ENCODE measurements around the gene DOC2B. TPM values are rescaled to one million over a fixed set of nuclear protein-coding genes. Genes with fewer than 3 reads are reported as not detected.

Gene DOC2B
- total and polyA plus RNA-seq, 2 of the 8 experiments (the other 6 are each of a cell fraction or from before 2014, with no cell fraction given): 1.3 to 3.3 TPM

GRCh38 chr17:149231-149630, 32.2 kb downstream of the DOC2B start:
- H3K56ac ChIP-seq (replicated peaks; ENCODE audit: insufficient read length, low read depth, low read length): no peak overlapping the region
- no peak overlapping the region for H2BK120ac ChIP-seq (replicated peaks; ENCODE audit: low read depth, low read length)
- H4K91ac ChIP-seq (replicated peaks; ENCODE audit: insufficient read length, low read length): no peak overlapping the region
- TF ChIP-seq JUN (IDR thresholded peaks at IDR 0.05; ENCODE audit: low read depth, low read length) (no peak), RAD21 (IDR thresholded peaks at IDR 0.05 in 1 of 2, conservative IDR thresholded peaks at IDR 0.05 in 1 of 2; ENCODE audit: low read depth in 2 of 2, low read length in 2 of 2) (peak; percentile 28 to 46; a peak in 3 of 4 replicates), CTCF (IDR thresholded peaks at IDR 0.05; ENCODE audit: control extremely low read depth in 1 of 3, insufficient read depth in 1 of 3, low read depth in 1 of 3, low read length in 3 of 3) (peak; percentile 19 to 32 (median 27); a peak in 3 of 4 replicates), RNF2 (IDR thresholded peaks at IDR 0.05; ENCODE audit: borderline replicate concordance, low read depth, low read length, missing control alignments, poor library complexity, severe bottlenecking) (no peak)
- H3K9me3 ChIP-seq (ENCODE audit: insufficient read depth in 2 of 2, low read depth in 1 of 2, low read length in 1 of 2): no peaks in the 10 kb centered on the region; a peak in 1 of 4 replicates
- H3K36me3 ChIP-seq (ENCODE audit: control insufficient read depth in 2 of 4, insufficient read depth in 4 of 4, low read length in 3 of 4): no peaks in the 10 kb centered on the region
- ChIA-PET POLR2A (ENCODE audit: partially characterized antibody) (no interaction called here), CTCF (ENCODE audit: partially characterized antibody) (interaction anchor here (0.6 to 3.8 kb wide), 21 partner anchors 9 to 1019 kb away, joined by 3 to 20 read pairs (median 4); no protein-coding TSS in a partner anchor)
- no peak overlapping the region for H2BK5ac ChIP-seq (ENCODE audit: low read depth, low read length)
- no peak overlapping the region for H3K4me3 ChIP-seq (ENCODE audit: extremely low read depth in 1 of 4, insufficient read depth in 2 of 4, low read depth in 3 of 4, low read length in 4 of 4)
- DNase-seq (ENCODE audit: low read depth in 1 of 2, low spot score in 2 of 2) (peak in 1 of 2 experiments; percentile 37), FAIRE-seq (no peak)
- H3K4me2 ChIP-seq (ENCODE audit: insufficient read depth in 1 of 2, low read depth in 2 of 2, low read length in 2 of 2): no peak overlapping the region
- no peak overlapping the region for H2BK20ac ChIP-seq (ENCODE audit: low read length)
- H2AK5ac ChIP-seq (ENCODE audit: low read depth, low read length): no peak overlapping the region
- no peak overlapping the region for H3K4ac ChIP-seq (replicated peaks; ENCODE audit: insufficient read length, low read depth, low read length)
- no peak overlapping the region for H3K9ac ChIP-seq (replicated peaks in 1 of 4; ENCODE audit: extremely low read depth in 1 of 4, low read depth in 3 of 4, low read length in 3 of 4)
- no peaks in the 10 kb centered on the region for H3K79me1 ChIP-seq (ENCODE audit: low read depth, low read length)
- no peak overlapping the region for H3K18ac ChIP-seq (ENCODE audit: extremely low read depth, low read length)
- no peaks in the 10 kb centered on the region for H4K20me1 ChIP-seq (replicated peaks in 1 of 2; ENCODE audit: control insufficient read depth in 1 of 2, insufficient read depth in 2 of 2, low read length in 2 of 2)
- H3K27me3 ChIP-seq (replicated peaks in 1 of 4; ENCODE audit: control insufficient read depth in 3 of 4, extremely low read depth in 1 of 4, insufficient read depth in 3 of 4, low read length in 3 of 4): no peaks in the 10 kb centered on the region
- H3K4me1 ChIP-seq (replicated peaks in 1 of 4; ENCODE audit: control insufficient read depth in 3 of 4, insufficient read depth in 4 of 4, low read length in 3 of 4): peaks cover 0 to 2% (median 0%) of the 10 kb centered on the region in 4 experiments; a peak in 1 of 7 replicates
- 84% methylated on average over 7 of the region's 7 CpGs; no CpG with 5 or more reads in 1 of the 2 experiments for WGBS, 2 experiments (ENCODE audit: extremely low coverage in 1 of 2, insufficient coverage in 1 of 2, insufficient read length in 1 of 2, insufficient replicate concordance in 2 of 2, low coverage in 1 of 2, low lambda C conversion rate in 2 of 2, missing lambda C conversion rate in 1 of 2)
- H2AFZ ChIP-seq (ENCODE audit: low read length): no peak overlapping the region
- no peak overlapping the region for H3K27ac ChIP-seq (ENCODE audit: low read depth, low read length)
- no peak overlapping the region for H4K5ac ChIP-seq (ENCODE audit: insufficient read length, low read depth, low read length)
- no peak overlapping the region for H3K14ac ChIP-seq (ENCODE audit: insufficient read length)
- H3K79me2 ChIP-seq (ENCODE audit: control insufficient read depth in 1 of 2, insufficient read depth in 2 of 2, low read length in 2 of 2): no peaks in the 10 kb centered on the region
- no peaks in the 10 kb centered on the region for H3K23me2 ChIP-seq (ENCODE audit: low read depth, low read length)
- no peak overlapping the region for H2BK12ac ChIP-seq (ENCODE audit: low read depth, low read length)
- H3K23ac ChIP-seq (ENCODE audit: insufficient read length): no peak overlapping the region
- no peak overlapping the region for H4K8ac ChIP-seq (ENCODE audit: extremely low read depth, insufficient read depth, low read length)
- H2BK15ac ChIP-seq (ENCODE audit: low read length): no peak overlapping the region

Measured in H1 (cell line).